HG03571 (cell line): Measurements from ENCODE around the gene ARHGEF7.

Experiments used
- ATAC-seq: cut with Tn5 transposase; IDR thresholded peaks from one replicate; pipeline ENCODE4 v1.9.1; 2021; ENCODE audit not compliant: unreplicated experiment

Gene ARHGEF7

GRCh38 chr13:111270765-111271698 is 155.9 kb downstream of the ARHGEF7 start:
- no peak for ATAC-seq

GRCh38 chr13:111272117-111272516 is 157.0 kb downstream of the ARHGEF7 start:
- no peak for ATAC-seq

GRCh38 chr13:111275382-111275781 is 160.3 kb downstream of the ARHGEF7 start:
- no peak for ATAC-seq

- no peak for ATAC-seq
These were observed 161.0 kb downstream of the ARHGEF7 start for GRCh38 chr13:111275995-111276618.

- ATAC-seq, result no peak
These were observed 163.1 kb downstream of the ARHGEF7 start for GRCh38 chr13:111278258-111278657.

GRCh38 chr13:111278743-111279652 is 163.9 kb downstream of the ARHGEF7 start:
- no peak for ATAC-seq

- ATAC-seq, result no peak
These were observed 165.1 kb downstream of the ARHGEF7 start for GRCh38 chr13:111280226-111280625.

GRCh38 chr13:111280681-111281585 is 165.8 kb downstream of the ARHGEF7 start:
- ATAC-seq, result no peak

- ATAC-seq, result no peak
These were observed 166.7 kb downstream of the ARHGEF7 start for GRCh38 chr13:111281751-111282311.

- no peak for ATAC-seq
These were observed 167.3 kb downstream of the ARHGEF7 start for GRCh38 chr13:111282425-111282824.

GRCh38 chr13:111282997-111283396 is 167.9 kb downstream of the ARHGEF7 start:
- ATAC-seq, result no peak

GRCh38 chr13:111283457-111283856 is 168.3 kb downstream of the ARHGEF7 start:
- ATAC-seq, result no peak

- no peak for ATAC-seq
These were observed 168.9 kb downstream of the ARHGEF7 start for GRCh38 chr13:111283991-111284390.

GRCh38 chr13:111284565-111284964 is 169.5 kb downstream of the ARHGEF7 start:
- ATAC-seq, result no peak

- no peak for ATAC-seq
These were observed 171.1 kb downstream of the ARHGEF7 start for GRCh38 chr13:111286162-111286561.

GRCh38 chr13:111286749-111287148 is 171.6 kb downstream of the ARHGEF7 start:
- no peak for ATAC-seq

- no peak for ATAC-seq
These were observed 172.1 kb downstream of the ARHGEF7 start for GRCh38 chr13:111287201-111287600.

GRCh38 chr13:111288276-111288675 is 173.2 kb downstream of the ARHGEF7 start:
- ATAC-seq, result no peak

GRCh38 chr13:111289251-111289650 is 174.1 kb downstream of the ARHGEF7 start:
- ATAC-seq, result no peak

- ATAC-seq, result no peak
These were observed 176.8 kb downstream of the ARHGEF7 start for GRCh38 chr13:111291908-111292307.
